Lower leg skin (tissue), 4 donors: Measurements from ENCODE around the gene CDKL4. TPM values are rescaled to one million over a fixed set of nuclear protein-coding genes. Genes with fewer than 3 reads are reported as not detected.

ENCODE experiments used
- DNase-seq, 2 donors: peaks; one replicate each; pipeline ENCODE4 v3.0.0-alpha.2; 2019; ENCODE audit warnings: low spot score in 2 of 2
- H3K4me3 ChIP-seq: fragments of 200-600 bp; sonication (generic); 2 replicates; pipeline ENCODE4 v1.5.1; 2017; ENCODE audit warnings: mild to moderate bottlenecking, low read depth; ENCODE audit not compliant: poor library complexity, severe bottlenecking
- CTCF ChIP-seq, 3 donors: fragments of 450-650 bp; IDR thresholded peaks; one replicate each; pipeline ENCODE4 v1.5.1; 2016; ENCODE audit warnings: antibody characterized with exemption in 3 of 3, mild to moderate bottlenecking in 3 of 3, moderate library complexity in 2 of 3
- POLR2A ChIP-seq, 2 donors: fragments of 450-650 bp; IDR thresholded peaks; one replicate each; pipeline ENCODE4 v1.6.1; 2016 to 2017; ENCODE audit warnings: antibody characterized with exemption in 2 of 2, mild to moderate bottlenecking in 1 of 2, moderate library complexity in 1 of 2
- WGBS, 2 donors: methylation state at CpG; one replicate each; pipeline ENCODE4 v1.1.5; 2018; 5-methylcytosine and 5-hydroxymethylcytosine counted together
- intact Hi-C: fragments of 100-400 bp; cut with DNase I; formaldehyde crosslinking; loops from one replicate; pipeline ENCODE4 v1.15.0; 2023; ENCODE audit warnings: low total_unique reads
- total RNA-seq, 4 donors: library from RNA; depleted of rRNA; stranded (reverse); fragments of >200 nt; gene quantifications; one replicate each; pipeline ENCODE4 v1.1.0, GENCODE V29; 2016

Gene CDKL4
- 1 to 10 TPM in 1 of 4 donors, under 1 TPM in 1, not detected in 2; 0.74 to 1.1 TPM for total RNA-seq

DNA sequence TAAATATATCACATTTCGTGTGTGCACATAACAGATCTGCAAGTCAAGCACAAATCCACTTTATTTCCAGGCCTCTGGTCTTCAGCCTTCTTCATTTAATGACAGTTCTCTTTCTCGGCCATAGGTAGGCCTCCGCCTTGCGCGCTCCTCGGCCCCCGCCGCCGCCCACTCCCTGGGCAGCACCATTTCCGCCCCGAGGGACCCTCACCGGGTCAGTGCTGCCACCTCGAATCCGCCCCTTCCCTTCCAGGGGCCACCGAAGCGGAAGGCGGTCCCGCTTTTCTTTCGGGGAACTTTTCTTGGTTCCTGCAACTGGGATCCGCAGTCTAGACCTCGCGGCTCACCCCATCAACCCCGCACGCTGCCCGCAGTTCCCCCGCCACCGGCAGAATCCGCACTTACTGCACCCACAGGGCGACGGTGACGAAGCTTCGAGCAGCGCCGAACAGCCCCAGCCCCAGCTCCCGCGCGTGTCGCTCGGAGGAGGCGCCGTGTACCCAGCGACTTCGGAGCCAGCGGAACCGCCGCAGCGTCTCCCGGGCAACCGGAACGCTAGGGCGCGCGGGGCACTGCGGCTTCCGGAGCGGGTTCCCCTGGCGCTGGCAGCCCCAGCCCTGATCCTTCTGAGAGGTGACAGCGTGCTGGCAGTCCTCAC lies at the start of gene CDKL4:
TSS of gene CDKL4 (minus strand) at position 502 of the 655 bp plus-strand sequence.
- WGBS, 2 donors: 60 to 76% methylated on average over 48 to 51 of the region's 58 CpGs

DNA sequence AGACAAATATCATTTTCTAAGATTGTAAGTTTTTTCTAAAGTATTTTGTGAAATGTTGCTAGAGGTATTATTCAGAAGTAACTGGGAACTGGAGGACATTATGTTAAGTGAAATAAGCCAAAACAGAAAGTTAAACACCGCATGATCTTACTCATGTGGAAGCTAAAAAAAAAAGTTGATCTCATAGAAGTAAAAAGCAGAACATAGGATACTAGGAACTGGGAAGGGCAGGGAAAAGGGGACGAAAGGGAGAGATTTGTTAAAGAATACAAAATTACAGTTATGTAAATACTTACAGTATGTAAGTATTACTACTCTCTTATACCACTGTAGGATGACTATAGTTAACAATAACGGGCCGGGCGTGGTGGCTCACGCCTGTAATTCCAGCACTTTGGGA lies 46.7 kb upstream of the CDKL4 start:
- intact Hi-C loops: no loop called here
- no peak for TF ChIP-seq CTCF (IDR thresholded peaks at IDR 0.05)
- no peak for TF ChIP-seq POLR2A (IDR thresholded peaks at IDR 0.05)
- DNase-seq: no peak
- WGBS, 2 donors: 92 to 93% methylated on average over 6 of the region's 6 CpGs
- H3K4me3 ChIP-seq: no peak overlapping the region

More for the DNA sequence above, at the start of gene CDKL4:
- TF ChIP-seq CTCF (IDR thresholded peaks at IDR 0.05): no peak
- intact Hi-C loops: no loop called here
- DNase-seq: no peak
- H3K4me3 ChIP-seq: no peak within 1 kb of the TSS

DNA sequence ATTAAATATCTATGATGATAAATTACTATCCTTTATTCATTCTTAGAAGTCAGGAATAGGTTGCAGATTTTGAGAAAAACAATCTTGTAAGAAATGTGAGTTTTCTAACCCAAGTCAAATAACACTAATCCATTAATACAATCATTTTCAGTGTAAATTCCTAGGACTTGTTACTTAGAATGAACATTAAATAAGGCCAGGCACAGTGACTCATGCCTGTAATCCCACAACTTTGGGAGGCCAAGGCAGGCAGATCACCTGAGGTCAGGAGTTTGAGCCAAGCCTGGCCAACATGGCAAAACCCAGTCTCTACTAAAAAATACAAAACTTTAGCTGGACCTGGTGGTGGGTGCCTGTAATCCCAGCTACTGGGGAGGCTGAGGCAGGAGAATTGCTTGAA lies 45.8 kb upstream of the CDKL4 start:
- TF ChIP-seq POLR2A (IDR thresholded peaks at IDR 0.05): no peak
- no peak for TF ChIP-seq CTCF (IDR thresholded peaks at IDR 0.05)
- no peak for DNase-seq
- no peak overlapping the region for H3K4me3 ChIP-seq
- intact Hi-C loops: no loop called here

DNA sequence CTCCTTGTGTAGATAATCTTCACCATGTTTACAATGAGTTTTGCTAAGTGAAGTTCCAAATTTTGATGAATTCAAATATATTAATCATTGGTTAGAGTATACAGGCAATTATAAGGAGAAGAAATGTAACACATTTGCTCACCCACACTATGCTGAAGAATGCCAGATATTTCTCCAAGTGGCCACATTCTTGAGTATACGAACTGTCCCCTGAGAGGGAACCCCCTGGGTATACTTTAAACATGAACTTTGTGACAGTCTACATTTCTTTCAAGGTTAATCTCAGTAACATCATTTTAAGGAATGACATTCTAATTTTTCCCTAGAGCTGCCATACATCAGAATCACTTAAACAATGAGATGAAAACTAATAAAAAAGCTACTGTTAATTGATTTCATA lies 39.8 kb upstream of the CDKL4 start:
- 90 to 91% methylated on average over 1 of the region's 1 CpG for WGBS, 2 donors
- DNase-seq: no peak
- intact Hi-C loops: no loop called here
- H3K4me3 ChIP-seq: no peak overlapping the region
- TF ChIP-seq POLR2A (IDR thresholded peaks at IDR 0.05): no peak
- no peak for TF ChIP-seq CTCF (IDR thresholded peaks at IDR 0.05)

DNA sequence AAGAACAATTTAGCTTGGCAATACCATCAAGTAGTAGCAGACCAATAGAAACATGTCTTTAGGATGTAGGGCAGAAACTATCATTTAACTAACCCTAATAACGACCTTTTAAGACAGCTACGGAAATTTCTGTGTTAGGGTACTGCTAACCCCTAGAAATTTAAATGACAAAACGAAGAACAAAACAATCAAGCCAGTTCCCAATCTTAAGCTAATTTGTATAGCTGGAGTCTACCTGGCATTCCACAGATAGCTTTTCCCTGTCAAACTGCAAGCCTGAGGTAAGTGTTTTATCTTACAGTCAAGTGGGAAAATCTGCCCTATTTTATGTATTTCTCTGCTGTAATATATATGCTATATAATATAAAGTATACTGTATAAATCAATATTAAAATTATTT lies 37.6 kb upstream of the CDKL4 start:
- H3K4me3 ChIP-seq: no peak overlapping the region
- TF ChIP-seq POLR2A (IDR thresholded peaks at IDR 0.05) (no peak), CTCF (IDR thresholded peaks at IDR 0.05) (no peak)
- intact Hi-C loops: no loop called here
- 92 to 93% methylated on average over 3 of the region's 3 CpGs for WGBS, 2 donors
- DNase-seq: no peak

- DNase-seq: no peak
- no peak overlapping the region for H3K4me3 ChIP-seq
- 95 to 100% methylated on average over 1 of the region's 1 CpG for WGBS, 2 donors
- no peak for TF ChIP-seq CTCF (IDR thresholded peaks at IDR 0.05)
- TF ChIP-seq POLR2A (IDR thresholded peaks at IDR 0.05): no peak
- intact Hi-C loops: no loop called here
Observed at GRCh38 chr2:39275016-39275415, 31.2 kb upstream of the CDKL4 start.
